HG03460 (cell line): Measurements from ENCODE around the gene RANBP9.

ENCODE experiments used
- ATAC-seq: cut with Tn5 transposase; IDR thresholded peaks from one replicate; pipeline ENCODE4 v1.9.1; 2021; ENCODE audit not compliant: unreplicated experiment

The RANBP9 gene

DNA sequence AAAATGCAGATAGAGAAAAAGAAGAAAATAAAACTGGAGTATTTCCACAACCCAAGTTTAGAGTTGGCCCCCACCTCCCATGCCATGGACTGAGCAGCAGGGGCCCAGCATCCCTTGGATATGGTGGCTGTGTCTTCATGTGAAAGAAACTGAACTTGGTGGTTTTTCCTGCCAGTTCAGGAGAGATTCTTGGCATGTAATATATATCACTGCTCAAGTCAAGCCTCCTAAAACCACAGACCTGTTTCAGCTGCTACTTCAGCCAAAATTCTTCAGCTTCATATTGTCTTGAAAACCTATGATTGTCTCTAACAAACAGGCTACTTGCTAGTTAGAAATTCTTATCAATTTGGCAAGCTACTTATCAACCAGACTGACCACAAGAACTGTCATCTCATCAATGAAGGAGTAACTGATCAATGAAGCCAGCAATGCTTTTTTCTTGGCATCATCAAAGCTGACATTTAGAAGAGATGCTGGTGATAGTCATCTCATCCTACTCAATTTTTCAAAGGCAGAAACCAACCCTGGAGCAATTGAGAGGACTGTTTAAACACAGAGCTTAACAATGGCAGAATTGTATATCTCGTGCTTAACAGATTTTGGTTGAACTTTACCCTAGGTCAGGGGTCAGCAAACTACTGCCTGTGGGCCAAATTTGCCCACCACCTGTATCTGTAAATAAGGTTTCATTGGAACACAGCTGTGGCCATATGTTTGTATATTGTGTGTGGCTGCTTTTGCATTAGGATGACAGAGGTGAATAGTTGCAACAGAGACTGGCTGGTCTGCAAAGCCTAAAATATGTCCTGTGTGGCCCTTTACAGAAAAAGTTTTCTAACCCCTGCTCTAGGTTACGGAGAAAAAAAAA, 106.9 kb downstream of the RANBP9 start:
- no peak for ATAC-seq

GRCh38 chr6:13604135-13604534, 107.5 kb downstream of the RANBP9 start:
- ATAC-seq, result no peak

DNA sequence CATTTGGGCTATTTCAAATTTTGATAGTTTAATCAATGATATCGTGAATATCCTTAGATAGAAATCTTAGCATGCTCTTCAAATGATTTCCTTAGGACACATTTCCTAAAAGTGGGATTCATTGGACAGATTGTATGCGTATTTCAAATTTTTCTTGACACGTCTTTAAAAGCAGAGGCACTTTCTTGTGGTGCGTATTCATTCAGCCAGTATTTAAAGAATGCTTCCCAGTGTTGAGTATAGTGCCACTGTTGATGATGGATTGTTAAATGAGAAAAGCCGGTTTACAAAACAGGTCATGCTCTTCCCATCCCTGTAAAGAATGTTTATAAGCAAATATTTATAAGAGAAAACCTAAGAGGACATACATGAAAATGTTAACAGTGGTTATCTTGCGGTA, 111.6 kb downstream of the RANBP9 start:
- ATAC-seq, result no peak

DNA sequence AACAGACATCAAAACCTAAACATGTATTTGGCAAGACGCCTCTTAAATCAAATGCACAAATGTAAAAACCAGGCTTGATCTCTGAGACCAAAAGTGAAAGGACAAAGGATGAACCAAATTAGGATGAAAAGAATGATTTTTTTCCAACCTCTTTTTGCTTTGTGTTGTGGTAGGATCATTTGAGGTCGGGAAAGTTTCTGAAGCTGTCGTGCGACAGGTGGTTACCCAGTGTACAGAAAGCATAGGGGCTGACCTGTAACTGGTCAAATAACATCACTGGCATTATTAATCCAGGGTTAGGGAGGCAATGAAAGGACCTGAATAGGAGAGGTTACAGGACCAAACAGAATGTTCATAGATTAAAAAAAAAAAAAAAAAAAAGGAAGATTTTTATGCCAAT, 114.6 kb downstream of the RANBP9 start:
- no peak for ATAC-seq

DNA sequence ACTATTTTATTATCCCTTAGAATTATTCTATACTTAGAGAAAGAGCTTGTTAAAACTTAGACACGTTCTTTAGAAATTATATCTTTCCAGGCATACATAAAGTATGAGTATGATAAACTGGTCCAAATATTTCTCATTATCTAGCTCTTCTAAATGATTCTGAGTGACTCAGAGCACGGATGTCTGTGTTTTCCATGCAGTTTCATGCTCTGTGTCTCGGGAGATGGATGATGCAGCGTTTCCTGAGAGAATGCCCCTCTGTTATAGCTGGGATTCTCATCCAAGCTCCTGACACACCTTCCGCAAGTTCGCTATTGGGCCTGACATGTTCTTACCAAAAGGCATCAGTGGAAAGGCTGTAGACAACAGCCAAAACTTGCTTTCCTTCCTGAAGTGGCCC, 117.9 kb downstream of the RANBP9 start:
- no peak for ATAC-seq

DNA sequence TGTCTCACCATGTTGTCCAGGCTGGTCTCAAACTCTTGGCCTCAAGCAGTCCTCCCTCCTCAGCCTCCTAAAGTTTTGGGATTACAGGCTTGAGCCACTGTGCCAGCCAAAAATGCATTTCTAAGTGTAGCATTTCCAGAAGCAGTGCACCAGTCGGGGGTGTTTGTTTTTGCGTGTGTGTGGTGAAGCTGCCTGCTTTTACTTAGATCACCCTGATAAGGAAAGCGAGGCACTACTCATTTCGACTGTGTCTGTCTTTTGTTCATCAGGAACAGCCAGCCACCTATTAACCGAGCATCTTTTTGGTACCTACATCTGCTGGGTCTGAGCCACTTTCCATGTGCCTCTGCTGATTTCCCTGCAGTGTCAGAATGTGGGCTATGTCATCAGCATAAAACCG, 118.5 kb downstream of the RANBP9 start:
- ATAC-seq, result no peak

DNA sequence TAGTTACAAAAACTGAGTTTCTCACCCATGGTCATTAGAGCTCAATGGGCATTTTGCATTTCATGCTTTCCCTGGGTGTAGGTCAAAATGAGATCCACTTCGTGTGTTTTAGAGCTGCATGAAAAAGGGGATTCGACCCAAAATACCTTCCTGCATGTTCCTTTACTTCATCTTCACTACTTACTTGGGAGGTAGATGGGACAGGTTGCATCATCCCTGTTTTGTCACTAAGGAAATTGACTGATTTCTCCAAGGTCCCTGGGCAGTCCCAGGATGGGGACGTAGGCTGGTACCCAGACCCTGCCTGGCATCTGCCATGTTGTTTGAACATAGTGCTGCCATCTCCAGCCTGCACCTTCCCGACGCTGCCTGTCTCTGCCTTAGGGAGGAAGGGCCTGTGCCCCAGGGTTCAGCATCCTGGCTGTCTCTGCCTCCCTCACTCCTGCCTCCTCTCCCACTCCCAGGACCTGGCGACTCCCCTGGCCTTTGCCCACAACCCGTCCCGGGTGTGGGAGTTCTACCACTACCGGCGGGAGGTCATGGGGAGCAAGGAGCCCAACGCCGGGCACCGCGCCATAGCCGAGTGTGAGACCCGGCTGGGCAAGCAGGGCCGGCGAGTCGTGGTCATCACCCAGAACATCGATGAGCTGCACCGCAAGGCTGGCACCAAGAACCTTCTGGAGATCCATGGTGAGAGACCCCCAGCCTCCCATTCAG, 120.3 kb downstream of the RANBP9 start:
- ATAC-seq, result no peak

GRCh38 chr6:13590574-13591153, 121.0 kb downstream of the RANBP9 start:
- no peak for ATAC-seq

DNA sequence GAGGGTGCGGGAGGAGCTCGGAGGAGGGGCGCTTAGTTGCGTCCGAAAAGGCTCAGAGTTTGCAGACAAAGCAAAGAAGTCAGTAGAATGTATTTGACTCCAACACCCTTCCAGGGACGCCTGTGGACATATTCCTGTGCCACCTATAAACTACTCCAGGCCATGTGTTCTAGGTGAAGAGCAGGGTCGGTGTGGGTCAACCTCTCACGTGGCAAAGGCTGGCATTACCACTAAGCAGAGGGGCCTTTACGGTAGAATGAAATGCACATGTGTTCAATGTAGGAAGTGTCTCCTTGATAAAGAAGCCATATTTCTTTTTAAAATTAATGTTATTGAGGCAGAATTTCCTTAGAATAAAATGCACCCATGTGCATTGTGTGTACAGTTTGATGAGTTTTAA, 121.8 kb downstream of the RANBP9 start:
- no peak for ATAC-seq

GRCh38 chr6:13586603-13587542, 124.8 kb downstream of the RANBP9 start:
- no peak for ATAC-seq

DNA sequence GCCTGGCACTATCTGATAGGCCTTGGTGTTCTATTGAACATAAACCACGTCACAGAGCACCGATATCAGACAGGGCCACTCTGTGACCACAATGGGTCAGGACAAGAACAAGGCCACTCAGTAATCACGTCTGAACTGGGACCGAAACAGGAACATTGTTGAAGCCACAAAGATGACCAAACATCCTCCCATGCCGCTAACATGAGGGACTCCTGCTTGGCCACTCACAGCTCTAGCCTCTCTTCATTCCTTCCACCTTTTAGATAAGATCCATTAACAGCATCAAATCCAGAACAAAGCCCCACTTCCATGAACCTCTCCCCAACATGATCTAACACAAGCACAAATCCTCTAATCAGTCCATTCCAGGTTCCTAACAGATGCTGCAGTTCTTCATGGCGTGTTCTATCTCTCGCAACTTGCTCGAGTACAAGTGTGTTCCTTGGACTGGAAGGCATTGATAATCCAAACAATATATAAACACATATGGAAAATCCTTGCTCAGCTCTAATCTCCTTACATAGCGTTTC, 129.9 kb downstream of the RANBP9 start:
- no peak for ATAC-seq

DNA sequence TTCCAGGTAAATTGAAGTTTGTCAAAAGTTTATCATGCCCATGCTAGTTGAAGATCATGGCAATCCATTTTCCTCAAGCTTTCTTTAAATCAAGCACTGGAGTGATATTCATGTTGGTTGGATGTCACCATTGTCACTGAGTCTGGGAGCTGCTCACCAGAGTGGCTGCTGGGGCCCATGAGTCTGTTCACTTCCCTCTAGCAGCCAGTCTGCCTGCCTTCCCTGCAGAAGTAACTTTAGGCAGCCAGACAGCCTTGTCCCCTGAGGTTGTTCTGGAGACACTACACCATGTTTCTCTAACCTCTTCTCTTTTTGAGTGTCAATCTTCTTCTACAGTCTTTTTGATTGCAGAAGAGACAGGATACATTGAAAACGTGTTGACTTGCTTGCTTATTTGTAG, 131.7 kb downstream of the RANBP9 start:
- no peak for ATAC-seq

DNA sequence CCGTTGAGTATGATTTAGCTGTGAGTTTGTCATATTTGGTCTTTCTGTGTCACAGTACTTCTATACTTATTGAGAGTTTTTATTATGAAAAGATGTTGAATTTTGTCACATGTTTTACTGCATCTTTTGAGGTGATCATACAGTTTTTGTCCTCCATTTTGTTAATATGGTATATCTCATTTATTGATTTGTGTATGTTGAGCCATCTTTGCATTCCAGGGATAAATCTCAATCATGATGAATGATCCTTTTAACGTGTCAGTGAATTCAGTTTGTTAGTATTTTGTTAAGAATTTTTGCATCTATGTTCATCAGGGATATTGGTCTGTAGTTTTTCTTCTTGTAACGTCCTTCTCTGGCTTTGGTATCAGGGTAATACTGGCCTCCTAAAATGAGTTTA, 133.7 kb downstream of the RANBP9 start:
- no peak for ATAC-seq

GRCh38 chr6:13576017-13576416, 135.6 kb downstream of the RANBP9 start:
- no peak for ATAC-seq

GRCh38 chr6:13575377-13575775, 136.3 kb downstream of the RANBP9 start:
- no peak for ATAC-seq

- ATAC-seq, result peak; percentile 73
Observed at GRCh38 chr6:13574571-13575376, 136.9 kb downstream of the RANBP9 start, which contains the start of gene SIRT5. Gene SIRT5, plus strand, starts transcription at chr6:13574601. Its CDS starts 9,510 bp downstream, at chr6:13584111.

GRCh38 chr6:13574149-13574570, 137.5 kb downstream of the RANBP9 start:
- peak; percentile 72 for ATAC-seq

GRCh38 chr6:13573669-13574110, 137.9 kb downstream of the RANBP9 start:
- ATAC-seq, result no peak

DNA sequence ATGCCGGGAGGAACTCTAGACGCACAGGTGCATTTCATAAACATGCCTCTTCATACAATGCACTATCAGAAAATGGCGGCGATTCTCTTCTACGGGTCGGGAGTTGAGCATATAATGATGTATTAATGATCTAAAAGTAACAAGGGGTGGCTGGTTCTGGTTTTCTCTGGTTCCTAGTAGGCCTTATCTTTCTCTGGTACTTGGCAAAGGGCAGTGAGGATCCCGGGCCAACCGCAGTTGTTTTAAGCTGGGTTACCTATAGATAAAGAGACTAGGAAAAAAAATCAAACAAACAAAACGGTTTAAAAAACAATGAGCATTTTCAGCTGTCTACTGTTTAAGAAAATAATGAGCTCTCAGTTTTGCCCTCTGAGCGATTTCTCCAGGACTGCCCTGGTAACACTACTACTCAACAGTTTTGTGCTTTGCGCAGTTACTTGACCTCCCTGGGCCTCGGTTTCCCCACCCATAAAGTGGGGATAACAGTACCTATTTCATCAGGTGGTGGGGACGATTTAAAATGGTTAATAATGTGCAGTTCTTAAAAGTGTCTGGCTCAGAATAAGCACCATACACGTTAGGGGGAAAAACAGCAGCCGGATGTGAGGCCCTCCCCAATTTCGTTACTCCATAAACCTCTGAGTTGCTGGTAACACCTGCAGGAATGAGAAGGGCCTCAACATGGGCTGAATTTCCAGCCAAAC, 138.5 kb downstream of the RANBP9 start:
- ATAC-seq, result no peak
